AG10803 (cell line): ENCODE data around the gene BCL11B.

ENCODE experiments used
- DNase-seq: peaks from one replicate; pipeline ENCODE4 v3.0.0; 2010; ENCODE audit warnings: low read depth
- H3K4me3 ChIP-seq: 2 replicates; pipeline ENCODE4 v1.5.1; 2011; ENCODE audit warnings: mild to moderate bottlenecking, low read length, control low read depth
- TF ChIP-seq, protein P1 (sequence below): conservative IDR thresholded peaks from 2 replicates; pipeline ENCODE4 v1.5.1; 2011; ENCODE audit warnings: mild to moderate bottlenecking, low read length, control low read depth, inconsistent platforms

The BCL11B gene

DNA sequence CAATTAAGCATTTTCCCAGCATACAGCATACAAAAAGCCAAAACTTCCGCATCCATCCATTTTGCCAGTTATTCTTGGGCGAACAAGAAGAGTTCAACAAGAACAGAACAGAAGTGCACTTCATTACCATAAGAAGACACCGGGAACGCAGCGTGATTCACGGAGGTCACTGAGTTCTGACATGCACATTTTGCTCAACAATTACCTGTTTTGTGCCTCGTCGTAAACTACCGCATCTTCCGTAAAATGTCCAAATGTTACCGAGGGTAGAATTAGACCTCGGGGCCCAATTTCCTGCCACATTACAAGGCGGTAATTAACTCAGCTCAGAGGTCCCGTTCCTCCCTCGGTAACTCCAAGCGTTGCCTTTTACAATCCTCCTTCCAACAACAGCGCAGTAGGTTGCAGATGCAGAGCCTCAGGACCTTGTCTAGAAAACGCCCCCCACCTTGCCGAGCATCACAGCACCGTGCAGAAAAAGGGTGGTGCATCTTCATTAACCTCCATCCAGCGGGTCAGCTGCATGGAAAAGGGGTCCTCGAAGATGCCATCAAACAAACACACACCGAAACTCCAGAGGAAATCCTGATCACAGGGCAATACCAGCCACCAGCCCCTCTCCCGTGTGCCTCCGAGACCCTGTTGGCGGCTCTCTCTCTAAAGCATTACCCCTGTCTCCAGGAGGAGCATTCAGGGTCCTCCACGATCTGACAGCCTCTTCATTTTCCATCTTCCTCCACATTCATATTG is 125.2 kb downstream of the BCL11B start:
- no peak for DNase-seq
- TF ChIP-seq, protein P1, sequence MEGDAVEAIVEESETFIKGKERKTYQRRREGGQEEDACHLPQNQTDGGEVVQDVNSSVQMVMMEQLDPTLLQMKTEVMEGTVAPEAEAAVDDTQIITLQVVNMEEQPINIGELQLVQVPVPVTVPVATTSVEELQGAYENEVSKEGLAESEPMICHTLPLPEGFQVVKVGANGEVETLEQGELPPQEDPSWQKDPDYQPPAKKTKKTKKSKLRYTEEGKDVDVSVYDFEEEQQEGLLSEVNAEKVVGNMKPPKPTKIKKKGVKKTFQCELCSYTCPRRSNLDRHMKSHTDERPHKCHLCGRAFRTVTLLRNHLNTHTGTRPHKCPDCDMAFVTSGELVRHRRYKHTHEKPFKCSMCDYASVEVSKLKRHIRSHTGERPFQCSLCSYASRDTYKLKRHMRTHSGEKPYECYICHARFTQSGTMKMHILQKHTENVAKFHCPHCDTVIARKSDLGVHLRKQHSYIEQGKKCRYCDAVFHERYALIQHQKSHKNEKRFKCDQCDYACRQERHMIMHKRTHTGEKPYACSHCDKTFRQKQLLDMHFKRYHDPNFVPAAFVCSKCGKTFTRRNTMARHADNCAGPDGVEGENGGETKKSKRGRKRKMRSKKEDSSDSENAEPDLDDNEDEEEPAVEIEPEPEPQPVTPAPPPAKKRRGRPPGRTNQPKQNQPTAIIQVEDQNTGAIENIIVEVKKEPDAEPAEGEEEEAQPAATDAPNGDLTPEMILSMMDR, result no peak

DNA sequence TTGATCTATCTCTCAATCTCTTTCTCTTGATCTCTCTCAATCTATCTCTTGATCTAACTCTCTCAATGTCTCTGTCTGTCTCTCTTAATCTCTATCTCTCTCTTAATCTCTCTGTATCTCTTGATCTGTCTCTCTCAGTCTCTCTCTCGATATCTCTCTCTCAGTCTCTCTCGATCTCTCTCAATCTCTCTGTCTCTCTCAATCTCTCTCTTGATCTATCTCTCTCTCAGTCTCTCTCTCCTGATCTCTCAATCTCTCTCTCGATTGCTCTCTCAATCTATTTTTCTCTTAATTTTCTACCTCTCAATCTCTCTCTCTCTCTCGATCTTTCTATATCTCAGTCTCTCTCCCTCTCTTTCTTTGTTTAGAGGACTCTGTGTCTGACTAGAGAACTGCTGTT is 126.7 kb downstream of the BCL11B start:
- H3K4me3 ChIP-seq, result no peak overlapping the region
- no peak for DNase-seq
- TF ChIP-seq, protein P1, result no peak

More for the DNA sequence above, 125.2 kb downstream of the BCL11B start:
- no peak overlapping the region for H3K4me3 ChIP-seq

DNA sequence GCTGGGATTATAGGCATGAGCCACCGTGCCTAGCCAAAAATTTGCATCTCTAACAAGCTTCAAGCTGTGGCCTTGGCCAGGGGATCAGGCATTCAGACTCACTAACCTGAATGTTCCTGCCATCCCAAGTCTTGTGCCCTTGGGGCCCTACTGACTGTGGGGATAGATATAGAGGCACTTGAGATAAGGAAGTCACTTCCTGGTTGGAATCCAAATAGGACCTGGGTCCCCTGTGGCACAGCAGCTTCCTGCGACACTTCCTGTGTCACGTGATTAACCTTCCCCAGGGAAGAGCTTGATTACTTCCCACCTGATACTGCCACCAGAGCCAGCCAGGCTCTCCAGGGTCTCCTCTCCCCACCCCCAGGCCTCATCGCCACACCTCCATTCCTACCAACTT is 128.2 kb downstream of the BCL11B start:
- H3K4me3 ChIP-seq, result no peak overlapping the region
- TF ChIP-seq, protein P1, result no peak
- DNase-seq, result no peak

DNA sequence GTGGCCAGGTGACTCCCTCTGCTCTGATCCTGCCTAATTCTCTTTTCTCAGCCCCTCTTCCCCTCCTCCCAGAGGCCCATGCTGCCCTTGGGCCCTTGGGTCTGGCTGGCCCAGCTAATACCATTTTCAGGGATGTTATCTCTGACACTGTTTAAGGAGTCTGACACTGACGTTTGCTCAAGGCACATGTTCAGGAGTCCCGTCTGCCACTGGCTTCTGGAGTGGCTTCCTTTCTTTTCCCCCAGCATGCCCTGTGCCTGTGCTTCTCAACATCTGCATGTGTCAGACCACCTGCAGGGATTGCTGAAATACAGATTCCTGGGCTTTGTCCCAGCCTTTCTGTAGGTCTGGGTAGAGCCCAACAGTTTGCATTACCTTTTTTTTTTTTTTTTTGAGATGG is 128.9 kb downstream of the BCL11B start:
- TF ChIP-seq, protein P1, result no peak
- DNase-seq, result no peak
- no peak overlapping the region for H3K4me3 ChIP-seq

DNA sequence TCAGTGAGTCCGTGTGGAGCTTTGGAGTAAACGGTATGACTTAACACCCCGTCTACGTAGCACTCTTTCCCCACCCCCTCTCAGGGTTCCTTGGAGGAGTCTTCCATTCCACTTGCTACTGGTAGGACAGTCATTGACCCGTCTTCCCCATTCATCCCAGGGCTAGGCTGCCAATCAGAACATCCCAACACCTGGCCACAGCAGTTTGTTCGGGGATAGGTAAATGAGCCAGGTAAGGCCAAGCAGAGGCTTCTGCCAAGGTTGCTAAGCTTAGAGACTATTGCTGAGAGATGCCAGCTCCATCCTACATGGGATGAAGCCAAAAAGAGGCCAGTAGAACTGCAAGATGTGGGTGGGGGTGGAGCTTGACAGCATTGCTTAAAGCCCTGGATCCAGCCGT is 130.8 kb downstream of the BCL11B start:
- no peak for DNase-seq
- no peak overlapping the region for H3K4me3 ChIP-seq
- TF ChIP-seq, protein P1, result no peak

DNA sequence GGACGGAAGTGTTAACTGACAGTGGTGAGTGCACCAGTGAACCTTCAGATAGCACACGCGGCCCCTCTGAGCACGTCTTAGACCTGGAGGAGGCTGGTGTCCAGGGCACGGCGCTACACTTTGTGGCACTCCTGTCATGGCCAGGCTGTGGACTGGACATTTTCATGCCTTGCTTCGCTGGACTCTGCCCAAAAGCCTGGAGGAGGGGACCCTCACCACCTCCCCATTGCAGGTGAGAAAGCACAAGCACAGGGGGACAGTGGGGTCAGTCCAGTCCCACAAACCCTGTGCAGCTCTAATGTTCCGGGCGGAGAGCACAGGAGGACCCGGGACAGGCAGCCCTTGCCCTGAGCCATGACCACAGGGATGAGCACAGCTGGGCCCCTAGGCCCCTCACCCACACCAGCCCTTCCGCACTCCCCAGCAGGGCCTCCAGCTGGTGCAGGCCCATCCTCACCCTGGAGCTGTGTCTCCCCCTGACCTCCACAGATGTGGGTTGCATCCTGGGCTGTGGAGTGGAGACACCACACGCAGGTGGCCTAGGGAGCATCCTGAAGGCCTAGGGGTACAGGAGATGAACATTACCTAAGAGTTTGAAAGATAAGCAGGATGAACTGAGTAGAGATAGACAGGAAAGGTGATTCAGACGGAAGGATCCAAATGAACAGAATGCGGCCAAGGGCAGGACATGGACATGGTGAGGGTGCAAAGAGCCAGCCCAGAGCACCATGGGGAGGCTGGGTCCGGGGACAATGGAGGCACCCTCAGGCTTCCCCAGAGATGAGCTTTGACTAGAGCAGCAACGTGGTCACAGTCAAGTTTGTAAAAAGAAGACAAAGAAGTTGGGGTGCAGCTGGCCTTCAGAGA is 132.8 kb downstream of the BCL11B start:
- no peak for DNase-seq
- TF ChIP-seq, protein P1, result no peak
- no peak overlapping the region for H3K4me3 ChIP-seq
